ENCODE data around the gene EFNA3. TPM values are rescaled to one million over a fixed set of nuclear protein-coding genes. Genes with fewer than 3 reads are reported as not detected.

The EFNA3 gene
- total RNA-seq, 1 donor from 2014 or later, result 2.7 TPM

DNA sequence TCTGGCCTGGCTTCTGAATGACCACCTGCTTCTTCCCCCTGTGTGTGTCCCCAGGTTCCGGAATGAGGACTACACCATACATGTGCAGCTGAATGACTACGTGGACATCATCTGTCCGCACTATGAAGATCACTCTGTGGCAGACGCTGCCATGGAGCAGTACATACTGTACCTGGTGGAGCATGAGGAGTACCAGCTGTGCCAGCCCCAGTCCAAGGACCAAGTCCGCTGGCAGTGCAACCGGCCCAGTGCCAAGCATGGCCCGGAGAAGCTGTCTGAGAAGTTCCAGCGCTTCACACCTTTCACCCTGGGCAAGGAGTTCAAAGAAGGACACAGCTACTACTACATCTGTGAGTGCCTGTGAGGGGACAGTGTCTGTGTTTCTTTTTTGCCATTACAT lies 52.6 kb downstream of the EFNA3 start:
- DNase-seq (ENCODE audit: low spot score), result peak; percentile 63

DNA sequence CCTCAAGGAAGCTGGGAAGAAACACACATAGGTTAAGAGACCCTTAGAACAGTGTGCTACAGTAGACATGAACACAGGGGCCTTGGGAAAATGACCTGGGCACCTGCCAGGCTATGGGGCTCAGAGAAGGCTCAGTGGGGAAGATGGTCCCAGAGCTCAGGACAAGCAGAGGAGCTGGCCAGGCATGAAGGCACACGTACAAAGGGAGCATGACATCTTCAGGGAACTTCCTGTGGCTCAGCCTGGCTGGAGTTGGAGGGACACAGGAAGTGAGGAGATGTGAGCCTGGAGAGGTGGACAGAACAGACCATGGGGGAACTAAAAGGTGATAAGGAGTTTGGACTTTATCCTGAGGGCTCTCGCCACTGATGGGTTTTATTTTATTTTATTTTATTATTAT lies 53.2 kb downstream of the EFNA3 start:
- no peak for DNase-seq (ENCODE audit: low spot score)

GRCh38 chr1:155133799-155134281 lies 55.2 kb downstream of the EFNA3 start:
- no peak for DNase-seq (ENCODE audit: low spot score)

- no peak for DNase-seq (ENCODE audit: low spot score)
Observed at GRCh38 chr1:155134322-155134721, 55.7 kb downstream of the EFNA3 start.

DNA sequence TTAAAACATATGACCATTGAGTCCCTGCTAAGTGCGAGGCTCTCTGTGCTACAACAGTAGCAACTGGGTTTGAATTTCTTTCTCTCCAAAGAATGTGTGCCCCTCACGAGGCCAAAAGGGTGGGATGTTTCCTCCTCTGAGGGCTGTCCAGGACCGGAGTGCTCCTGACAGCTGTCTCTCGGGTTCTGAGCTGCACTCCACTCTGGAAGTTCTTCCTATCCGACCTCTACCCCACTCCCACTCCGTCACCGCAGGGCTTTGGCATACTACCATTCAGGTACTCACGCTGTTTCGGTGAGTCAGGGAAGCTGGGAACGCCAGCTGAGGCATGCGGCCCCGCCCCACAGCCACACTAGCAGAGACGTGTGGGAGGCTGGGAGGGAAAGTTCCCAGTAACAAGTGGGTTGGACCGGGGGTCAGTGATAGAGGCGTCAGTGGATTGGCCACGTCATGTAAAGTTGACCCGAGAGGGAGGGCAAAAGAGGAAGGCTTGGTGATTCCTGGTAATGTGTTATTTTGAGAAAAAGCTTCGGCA lies 56.3 kb downstream of the EFNA3 start:
- peak; percentile 89 for DNase-seq (ENCODE audit: low spot score)

DNA sequence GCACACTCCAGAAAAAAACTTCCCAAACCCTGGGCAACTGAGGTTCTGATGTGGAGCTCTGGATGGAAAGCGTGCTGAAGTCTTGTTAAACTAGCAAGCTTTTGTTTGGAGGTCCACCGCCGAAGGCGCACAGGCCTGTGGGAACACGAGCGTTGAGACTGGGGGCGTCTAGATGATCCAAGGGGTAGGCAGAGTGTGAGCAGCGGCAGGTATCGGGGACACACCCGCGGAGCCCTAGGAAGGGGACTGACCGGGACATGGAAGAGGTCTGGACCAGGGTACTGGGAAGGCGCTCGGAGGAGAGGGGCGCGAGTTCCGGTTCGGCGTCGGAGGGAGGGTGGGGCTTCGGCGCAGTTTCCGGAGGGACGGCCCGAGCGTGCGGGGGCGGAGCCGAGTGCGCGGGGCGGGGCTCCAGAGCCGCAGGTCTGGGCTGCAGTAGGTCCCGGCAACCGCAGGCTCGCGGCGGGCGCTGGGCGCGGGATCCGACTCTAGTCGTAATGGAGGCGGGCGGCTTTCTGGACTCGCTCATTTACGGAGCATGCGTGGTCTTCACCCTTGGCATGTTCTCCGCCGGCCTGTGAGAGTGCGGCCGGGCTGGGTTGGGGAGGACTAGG lies 56.9 kb downstream of the EFNA3 start, which contains the start of gene SLC50A1:
Gene SLC50A1 (plus strand): TSS at position 438 of the 614 bp plus-strand sequence. CDS start 60 bp downstream, at position 498.
- peak; percentile 95 for DNase-seq (ENCODE audit: low spot score)

DNA sequence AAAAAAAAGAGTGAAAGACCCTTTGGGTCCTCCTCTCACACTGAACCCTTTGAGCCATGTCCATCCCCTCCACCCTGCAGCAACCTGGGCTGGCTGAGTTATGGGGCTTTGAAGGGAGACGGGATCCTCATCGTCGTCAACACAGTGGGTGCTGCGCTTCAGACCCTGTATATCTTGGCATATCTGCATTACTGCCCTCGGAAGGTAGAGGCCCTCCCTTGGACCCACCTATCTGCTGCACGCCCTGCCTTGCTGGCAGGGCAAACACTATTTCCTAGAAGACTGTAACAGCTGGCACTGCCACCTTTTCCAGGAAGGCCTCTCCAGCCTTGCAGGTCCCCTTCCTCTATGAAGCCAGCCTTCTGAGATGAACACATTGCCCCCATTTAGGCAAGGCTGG lies 58.1 kb downstream of the EFNA3 start:
- no peak for DNase-seq (ENCODE audit: low spot score)

Other genes starting within 250 kb of the EFNA3 start
- 3.9 TPM for gene KCNN3, start 208.6 kb upstream of the EFNA3 start, total RNA-seq
- 33.0 TPM for gene PMVK, start 142.1 kb upstream of the EFNA3 start, total RNA-seq
- 208 TPM for gene PBXIP1, start 122.7 kb upstream of the EFNA3 start, total RNA-seq
- 54.5 TPM for gene PYGO2, start 117.1 kb upstream of the EFNA3 start, total RNA-seq
- gene SHC1, start 108.1 kb upstream of the EFNA3 start, total RNA-seq, result 123 TPM
- 27.1 TPM for gene CKS1B, start 104.2 kb upstream of the EFNA3 start, total RNA-seq
- 37.9 TPM for gene FLAD1, start 95.5 kb upstream of the EFNA3 start, total RNA-seq
- gene LENEP, start 85.3 kb upstream of the EFNA3 start, total RNA-seq, result not detected
- 122 TPM for gene ZBTB7B, start 76.0 kb upstream of the EFNA3 start, total RNA-seq
- 1.0 TPM for gene DCST2, start 45.1 kb upstream of the EFNA3 start, total RNA-seq
- not detected for gene DCST1, start 45.0 kb upstream of the EFNA3 start, total RNA-seq
- gene ADAM15, start 27.5 kb upstream of the EFNA3 start, total RNA-seq, result 146 TPM
- gene EFNA4, start 15.1 kb upstream of the EFNA3 start, total RNA-seq, result 12.8 TPM
- gene EFNA1, start 49.0 kb downstream of the EFNA3 start, total RNA-seq, result 100.0 TPM
- gene SLC50A1, start 57.0 kb downstream of the EFNA3 start, total RNA-seq, result 54.7 TPM
- gene DPM3, start 61.7 kb downstream of the EFNA3 start, total RNA-seq, result 130 TPM
- 158 TPM for gene KRTCAP2, start 94.5 kb downstream of the EFNA3 start, total RNA-seq
- 0.83 TPM for gene TRIM46, start 95.0 kb downstream of the EFNA3 start, total RNA-seq
- gene THBS3, start 129.1 kb downstream of the EFNA3 start, total RNA-seq, result 43.1 TPM
- gene MTX1, start 129.9 kb downstream of the EFNA3 start, total RNA-seq, result 31.3 TPM
- 49.0 TPM for gene ENTREP3, start 176.6 kb downstream of the EFNA3 start, total RNA-seq
- gene SCAMP3, start 183.5 kb downstream of the EFNA3 start, total RNA-seq, result 68.6 TPM
- 73.7 TPM for gene CLK2, start 194.7 kb downstream of the EFNA3 start, total RNA-seq
- 8.7 TPM for gene HCN3, start 198.6 kb downstream of the EFNA3 start, total RNA-seq
- gene PKLR, start 222.6 kb downstream of the EFNA3 start, total RNA-seq, result 1.7 TPM
- 269 TPM for gene FDPS, start 230.0 kb downstream of the EFNA3 start, total RNA-seq
- gene RUSC1, start 242.1 kb downstream of the EFNA3 start, total RNA-seq, result 58.8 TPM